GM12872 (cell line): ENCODE data around the gene TMUB1.

Source experiments
- CTCF ChIP-seq: IDR thresholded peaks from 3 replicates; pipeline ENCODE4 v1.5.1; 2011; ENCODE audit warnings: low read depth, mild to moderate bottlenecking, low read length, moderate library complexity; ENCODE audit not compliant: insufficient read depth

TMUB1 gene

GRCh38 chr7:151039850-151040548 is 43.3 kb downstream of the TMUB1 start:
- no peak for TF ChIP-seq CTCF

- TF ChIP-seq CTCF: no peak
These were observed 44.1 kb downstream of the TMUB1 start for GRCh38 chr7:151038951-151039849.

- TF ChIP-seq CTCF: no peak
These were observed 47.4 kb downstream of the TMUB1 start for GRCh38 chr7:151035902-151036301.

DNA sequence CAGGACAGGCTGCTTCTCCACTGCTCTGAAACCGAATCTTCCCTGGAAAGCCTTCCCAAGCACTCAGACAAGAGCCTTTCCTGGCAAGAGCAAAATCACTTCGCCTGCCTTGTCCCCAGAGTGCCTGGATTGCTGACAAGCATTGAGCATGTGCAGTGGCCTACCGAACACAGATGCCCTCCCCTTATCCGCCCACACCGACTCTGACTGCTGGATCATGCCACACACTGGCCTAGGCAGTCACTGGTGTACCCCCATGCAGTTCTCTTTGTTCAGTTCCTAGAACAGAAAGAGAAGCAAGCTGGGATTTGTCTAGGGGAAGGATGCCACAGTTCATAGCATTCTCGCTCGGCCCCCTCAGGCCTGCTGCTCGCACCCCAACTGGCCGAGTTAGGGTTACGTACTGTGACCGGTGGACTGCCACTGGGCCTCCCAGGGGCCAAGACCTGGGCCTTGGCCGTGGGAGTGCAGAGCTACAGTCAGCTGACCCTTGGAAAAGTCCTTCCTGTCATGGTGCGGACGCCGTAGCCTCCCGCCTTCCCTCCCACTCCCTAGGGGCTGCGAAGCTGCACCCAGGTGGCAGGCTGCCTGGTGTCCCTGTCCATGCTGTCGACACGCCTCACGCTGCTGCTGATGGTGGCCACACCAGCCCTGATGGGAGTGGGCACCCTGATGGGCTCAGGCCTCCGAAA is 48.1 kb downstream of the TMUB1 start:
- no peak for TF ChIP-seq CTCF

DNA sequence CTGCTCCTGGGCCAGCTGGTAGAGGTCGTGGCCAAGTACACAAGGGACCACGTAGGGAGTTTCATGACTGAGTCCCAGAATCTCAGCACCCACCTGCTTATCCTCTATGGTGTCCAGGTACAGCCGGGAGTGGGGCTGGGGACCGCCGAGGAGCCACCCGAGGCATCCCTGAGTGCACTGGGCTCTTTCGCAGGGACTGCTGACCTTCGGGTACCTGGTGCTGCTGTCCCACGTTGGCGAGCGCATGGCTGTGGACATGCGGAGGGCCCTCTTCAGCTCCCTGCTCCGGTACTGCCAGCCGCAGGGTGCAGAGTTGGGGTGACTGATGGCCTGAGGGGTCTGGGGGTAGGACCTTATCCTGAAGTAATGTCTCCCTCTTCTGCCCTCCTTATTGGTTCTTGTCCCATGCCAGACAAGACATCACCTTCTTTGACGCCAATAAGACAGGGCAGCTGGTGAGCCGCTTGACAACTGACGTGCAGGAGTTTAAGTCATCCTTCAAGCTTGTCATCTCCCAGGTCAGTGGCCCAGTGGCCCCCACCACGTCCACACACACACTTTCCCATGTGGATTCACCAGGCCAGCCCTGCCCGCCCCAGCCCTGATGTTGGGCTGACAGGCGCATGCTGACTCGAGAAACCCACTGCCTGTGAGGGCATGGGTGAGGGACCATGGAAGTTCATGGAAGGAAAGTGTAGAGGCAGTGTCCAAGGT is 48.8 kb downstream of the TMUB1 start:
- no peak for TF ChIP-seq CTCF

GRCh38 chr7:151033864-151034249 is 49.4 kb downstream of the TMUB1 start:
- TF ChIP-seq CTCF: no peak
